ENCODE results near the gene TRIM26.

Gene TRIM26

DNA sequence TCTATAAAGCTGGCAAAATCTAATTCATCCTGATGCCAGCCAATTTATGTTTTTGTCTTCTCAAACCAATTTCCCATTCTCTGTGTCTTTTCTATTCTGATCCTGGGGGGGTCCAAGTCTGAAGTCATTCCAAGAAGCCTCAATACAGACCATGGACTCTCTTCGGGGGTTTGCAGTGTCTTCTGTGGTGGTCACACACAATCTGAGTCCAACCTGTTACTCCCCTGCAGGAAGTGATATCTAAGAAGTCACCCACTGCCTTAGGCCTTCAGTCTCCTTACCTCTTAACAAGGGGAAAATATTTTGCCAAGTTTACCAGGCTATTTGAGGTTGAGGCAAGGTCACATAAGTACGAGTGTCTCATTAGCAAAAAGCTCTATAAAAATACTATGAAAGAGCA lies 1.9 kb downstream of the TRIM26 start:
- no peak for DNase-seq

DNA sequence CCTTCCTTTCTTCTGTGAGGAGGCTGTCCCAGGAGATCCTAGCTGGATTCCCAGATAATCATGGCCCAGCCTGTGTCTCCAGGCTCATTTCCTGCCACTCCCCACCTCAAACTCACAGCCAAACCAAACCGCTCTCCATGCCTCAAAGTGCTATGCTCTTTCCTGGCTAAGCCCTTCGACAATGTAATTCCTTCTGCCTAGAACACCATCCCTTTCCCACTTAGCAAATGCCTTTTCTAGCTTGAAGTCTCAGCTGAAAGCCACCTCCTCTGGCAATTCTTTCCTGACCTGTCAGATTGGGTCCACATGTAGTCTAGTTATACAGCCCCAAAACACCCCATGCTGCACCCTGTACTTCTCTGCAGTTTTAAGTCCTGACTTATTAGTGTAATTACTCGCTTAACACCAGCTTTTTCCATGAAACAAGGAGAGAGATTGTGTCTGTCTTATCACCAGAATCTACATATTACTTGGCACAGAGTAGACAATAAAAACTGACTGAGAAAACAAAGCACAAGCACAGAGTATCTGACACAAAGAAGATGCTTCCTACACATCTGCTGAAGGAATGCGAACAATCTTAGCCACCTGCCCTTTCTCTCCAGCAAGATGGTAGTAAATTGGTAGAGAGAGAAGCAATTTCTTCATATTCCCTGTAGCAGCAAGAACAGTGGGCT lies 5.4 kb downstream of the TRIM26 start:
- DNase-seq (no peak), ATAC-seq (no peak)

More for the DNA sequence above, 1.9 kb downstream of the TRIM26 start:
- no peak for ATAC-seq

DNA sequence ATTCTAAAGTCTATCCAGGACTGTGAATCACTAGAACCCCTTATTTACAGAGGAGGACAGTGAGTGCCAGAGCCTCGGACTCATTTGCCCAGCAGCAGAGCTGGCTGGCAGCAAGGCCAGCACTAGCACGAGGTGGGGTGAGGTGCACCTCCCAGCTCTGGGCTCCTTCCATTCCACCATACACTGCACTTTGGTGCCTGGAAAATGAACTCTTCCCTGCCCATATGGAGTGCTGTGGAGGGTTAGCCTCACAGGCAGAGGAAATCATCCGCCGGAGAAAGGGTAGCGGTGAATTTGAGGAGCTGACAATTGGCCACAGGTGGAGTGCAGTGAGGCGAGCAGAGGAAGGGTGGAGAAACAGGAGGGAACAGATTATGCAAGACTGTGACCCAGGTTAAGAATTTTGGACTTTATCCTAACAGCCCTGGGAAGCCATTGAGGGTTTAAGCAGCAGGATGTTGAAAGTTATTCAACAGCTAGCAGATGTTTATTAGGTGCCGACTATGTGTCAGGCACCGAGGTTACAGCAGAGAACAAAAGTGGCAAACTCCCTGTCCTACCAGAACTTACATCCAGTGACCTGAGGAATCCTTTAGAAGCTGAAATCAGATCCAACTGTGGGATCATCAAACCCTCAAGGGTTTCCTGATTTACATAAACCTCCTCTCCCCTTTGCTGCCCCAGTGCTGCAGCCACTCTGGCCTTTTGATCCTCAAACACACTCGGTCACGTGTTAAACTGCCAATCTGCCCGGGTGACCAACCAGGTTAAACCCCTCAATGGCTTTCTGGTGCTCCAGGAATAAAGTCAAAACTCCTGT lies 6.2 kb downstream of the TRIM26 start:
- DNase-seq (no peak), ATAC-seq (no peak)

DNA sequence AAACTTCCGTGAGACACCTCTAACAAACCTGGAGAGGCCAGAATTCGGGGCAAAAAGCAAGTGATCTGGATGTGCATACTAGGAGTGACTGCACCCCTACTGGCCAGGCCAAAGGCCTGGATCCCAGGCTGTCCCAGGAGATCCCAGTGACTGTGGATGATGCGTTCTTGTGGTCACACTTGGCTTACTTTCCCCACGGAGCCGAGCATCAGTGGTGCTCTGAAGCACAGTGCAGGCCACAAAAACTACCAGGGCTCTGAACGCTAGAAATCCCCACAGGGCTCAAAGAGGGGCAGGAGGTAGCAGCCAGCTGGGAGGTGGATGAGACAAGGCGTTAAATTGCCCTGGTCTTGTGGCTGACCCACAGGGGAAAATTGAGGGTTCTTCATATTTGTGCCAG lies 7.1 kb downstream of the TRIM26 start:
- DNase-seq, result no peak

DNA sequence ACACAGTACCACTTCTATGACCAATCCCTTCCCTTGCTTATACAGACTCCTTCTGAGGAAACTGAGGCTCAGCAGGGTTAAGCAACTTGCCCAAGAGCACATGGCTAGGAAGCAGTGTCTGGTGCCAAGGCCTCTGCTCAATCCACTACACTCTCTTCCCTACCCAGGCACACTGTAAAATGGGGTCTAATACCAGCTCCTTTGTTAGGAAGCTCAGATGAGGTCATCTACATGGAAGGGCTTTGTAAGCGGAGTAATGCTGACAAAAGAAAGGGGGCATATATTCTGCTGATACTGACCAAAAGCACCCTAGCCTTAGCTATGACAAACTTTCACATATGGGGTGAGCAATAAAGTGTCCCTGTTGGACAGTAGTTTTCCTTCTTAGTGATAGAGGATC lies 9.1 kb downstream of the TRIM26 start:
- ATAC-seq, result no peak

More for the DNA sequence above, 7.1 kb downstream of the TRIM26 start:
- ATAC-seq, result no peak

DNA sequence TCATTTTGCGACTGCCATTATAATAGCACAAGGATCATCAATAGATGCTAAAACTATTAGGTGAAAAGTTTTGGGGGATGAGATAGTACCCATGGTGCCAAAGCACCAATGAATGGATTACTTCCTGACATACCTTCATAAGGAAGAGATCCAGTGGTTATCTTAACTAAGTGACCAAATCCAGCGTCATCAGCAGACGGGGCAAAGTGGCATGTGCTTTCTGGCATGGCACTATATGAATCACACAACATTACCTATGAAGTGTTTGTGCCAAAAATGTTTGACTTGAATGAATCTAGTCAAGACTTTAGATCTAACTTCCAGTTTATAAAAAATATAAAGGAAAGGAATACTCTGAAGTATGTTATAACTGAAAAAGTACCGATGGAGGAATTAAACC lies 10.8 kb downstream of the TRIM26 start:
- no peak for ATAC-seq
- no peak for DNase-seq

More for the DNA sequence above, 9.1 kb downstream of the TRIM26 start:
- no peak for DNase-seq

DNA sequence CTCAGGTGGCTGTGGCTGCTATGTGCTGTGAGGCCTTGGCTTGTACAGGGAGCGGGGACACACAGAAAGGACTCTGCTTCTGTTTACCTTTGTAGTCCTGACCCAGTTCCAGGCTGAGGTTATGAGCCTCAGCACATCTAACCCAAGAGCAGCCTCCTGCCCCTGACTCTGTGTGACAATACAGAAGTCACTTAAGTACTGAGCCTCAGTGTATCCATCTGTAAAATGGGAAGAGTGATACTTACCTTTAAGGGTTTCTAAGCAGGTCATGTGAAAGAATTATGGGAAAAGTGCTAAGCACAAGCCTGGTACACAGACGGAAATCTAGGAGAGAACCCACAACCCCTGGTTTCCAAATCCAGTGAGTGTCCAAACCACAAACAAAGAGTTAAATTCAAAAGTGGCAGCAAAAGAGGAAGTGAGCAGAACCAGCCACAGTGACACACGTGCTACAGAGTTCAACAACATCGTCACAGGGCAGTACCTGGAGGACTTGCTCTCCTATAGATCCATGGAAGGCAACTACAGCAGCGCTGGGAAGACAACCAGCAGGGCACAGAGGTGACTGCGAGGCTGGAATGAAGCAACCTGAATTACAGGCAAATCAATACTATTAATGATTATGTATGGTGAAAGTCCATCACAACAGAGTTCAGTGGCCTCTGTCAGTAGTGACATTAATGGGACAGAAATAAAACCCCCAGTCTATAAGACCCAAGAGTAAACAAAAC lies 12.5 kb downstream of the TRIM26 start:
- DNase-seq, result no peak
- no peak for ATAC-seq

DNA sequence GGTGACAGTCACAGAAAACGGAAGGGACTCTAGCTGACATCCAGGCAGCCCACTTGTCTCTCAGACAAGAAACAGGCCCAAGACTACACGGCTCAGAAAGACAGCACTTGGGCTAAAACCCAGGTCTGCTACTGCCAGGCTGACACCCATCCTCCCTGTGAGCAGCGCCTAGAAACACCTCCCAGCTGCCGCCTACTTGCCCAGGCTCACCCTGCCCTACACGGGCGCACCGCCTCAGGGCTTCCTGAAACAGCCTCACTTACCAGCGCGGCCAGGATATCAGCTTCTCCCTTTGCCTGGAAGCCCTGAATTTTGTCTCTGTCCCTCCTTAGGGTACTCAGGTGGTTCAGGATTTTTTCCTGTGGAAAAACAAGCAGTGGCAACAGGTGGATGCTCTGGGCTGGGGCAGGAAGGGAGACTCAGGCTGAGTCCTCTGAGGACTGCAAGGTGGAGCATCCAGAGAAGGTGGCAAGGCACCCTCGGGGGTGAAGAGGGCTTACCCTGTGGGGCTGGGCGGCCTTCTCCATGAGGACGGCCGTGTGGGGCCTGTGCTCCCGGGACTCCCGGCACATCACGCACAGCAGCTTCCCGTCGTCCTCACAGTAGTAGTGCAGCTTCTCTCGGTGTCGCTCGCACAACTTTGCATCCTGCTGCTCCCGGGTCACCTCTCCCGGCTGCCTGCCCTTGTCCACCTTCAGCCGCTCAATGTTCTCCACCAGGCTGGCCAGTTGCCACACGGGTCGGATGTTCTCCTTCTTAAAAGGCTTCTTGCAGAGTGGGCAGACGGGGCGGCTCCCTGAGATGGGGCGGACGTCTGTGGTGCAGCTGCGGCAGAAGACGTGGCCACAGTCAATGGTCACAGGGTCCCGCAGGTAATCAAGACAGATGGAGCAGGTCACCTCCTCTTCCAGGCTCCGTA lies 14.8 kb downstream of the TRIM26 start:
- DNase-seq, result no peak
- no peak for ATAC-seq

DNA sequence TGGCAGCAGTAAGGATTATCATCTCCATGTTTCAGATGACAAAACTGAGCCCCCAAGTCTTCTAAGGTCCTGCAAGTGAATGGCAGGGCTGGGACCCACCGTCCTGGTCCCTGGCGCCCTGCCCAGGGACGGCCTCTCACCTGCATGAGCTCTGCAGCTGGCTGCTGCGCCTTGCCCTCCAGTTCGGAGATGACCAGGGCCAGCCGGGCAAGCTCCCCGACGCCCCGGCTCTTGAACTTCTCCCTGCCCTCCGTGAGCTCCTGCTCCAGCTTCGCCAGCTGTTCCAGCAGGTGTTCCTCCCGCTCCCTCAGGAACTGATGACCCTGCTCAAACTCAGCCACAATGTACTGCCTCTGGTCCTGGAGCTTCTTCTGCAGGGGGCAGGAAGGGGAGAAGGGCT lies 16.8 kb downstream of the TRIM26 start:
- ATAC-seq, result no peak
- no peak for DNase-seq

DNA sequence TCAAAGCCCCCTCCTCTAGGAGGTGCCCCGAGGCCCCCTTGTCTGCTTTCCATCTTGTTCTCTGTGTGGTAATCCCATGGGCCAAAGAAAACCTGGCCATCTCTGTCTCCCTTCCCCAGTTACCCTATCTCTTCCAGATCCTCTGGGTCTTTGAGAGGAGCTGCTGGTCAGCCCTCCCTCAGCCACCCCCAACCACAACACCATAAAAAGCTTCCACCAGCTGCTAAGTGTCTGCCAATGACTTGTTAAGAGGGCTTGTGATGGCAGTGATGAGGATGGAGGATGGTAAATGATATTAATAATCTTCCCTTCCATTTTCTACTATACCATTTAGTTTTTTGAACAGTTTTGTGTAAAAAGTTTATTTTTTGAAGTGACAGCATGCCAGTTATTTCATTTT lies 17.3 kb downstream of the TRIM26 start:
- ATAC-seq (no peak), DNase-seq (no peak)

DNA sequence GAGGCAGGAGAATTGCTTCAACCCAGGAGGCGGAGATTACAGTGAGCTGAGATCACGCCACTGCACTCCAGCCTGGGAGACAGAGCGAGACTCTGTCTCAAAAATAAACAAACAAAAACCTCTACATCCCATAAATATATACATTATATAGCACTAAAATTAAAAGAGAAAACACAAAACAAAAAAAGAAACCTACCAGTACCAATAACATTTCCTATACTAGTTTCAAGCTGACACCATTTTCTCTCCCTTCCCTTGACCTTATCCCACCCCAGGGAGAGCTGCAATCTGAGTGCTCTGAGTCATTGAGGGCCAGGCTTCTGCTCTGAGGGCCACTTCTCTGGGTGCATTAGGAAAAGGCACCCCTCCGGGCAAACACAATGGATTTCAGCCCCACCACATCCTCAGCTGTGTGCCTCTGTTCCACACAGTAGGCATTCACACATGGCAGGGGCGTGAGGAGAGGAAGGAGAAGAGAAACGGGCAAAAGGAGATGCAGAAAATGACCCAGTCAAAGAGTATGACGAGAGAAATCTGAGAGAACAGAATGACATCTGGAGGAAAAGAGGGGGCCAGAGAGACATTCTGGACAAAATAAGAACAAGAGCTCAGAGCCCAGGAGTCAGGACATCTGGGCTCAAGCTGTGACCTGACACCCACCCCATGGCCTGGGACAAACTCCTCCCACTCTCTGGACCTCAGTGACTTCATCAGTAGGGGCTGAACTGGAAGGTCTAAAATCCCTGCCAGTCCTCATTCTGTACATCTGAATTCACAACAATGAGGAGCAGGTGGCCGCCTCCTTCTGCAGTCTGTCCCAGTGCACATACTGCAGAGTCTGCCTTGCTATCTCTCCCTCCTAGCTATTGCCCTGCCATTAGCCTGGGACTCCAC lies 18.2 kb downstream of the TRIM26 start:
- ATAC-seq (no peak), DNase-seq (no peak)

DNA sequence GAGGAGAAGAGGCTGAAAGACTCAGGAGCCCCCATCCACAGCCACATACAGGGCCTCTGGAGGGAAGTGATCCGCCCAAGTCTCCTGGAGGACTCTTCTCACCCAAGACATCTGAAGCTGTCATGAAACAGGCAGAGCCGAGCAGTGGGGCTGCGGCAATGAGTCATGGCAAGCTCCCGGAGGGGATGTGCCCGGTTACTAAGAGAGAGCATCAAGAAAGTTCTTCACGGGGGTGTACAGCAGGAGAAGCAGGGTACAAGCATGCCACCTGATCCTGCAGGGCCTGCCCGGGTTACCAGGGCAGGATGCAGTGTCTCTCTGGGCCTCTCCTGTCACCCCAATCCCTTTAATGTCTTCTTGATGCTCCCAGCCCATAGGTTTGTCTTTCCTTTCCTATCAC lies 21.1 kb downstream of the TRIM26 start:
- DNase-seq, result no peak
- ATAC-seq, result no peak

DNA sequence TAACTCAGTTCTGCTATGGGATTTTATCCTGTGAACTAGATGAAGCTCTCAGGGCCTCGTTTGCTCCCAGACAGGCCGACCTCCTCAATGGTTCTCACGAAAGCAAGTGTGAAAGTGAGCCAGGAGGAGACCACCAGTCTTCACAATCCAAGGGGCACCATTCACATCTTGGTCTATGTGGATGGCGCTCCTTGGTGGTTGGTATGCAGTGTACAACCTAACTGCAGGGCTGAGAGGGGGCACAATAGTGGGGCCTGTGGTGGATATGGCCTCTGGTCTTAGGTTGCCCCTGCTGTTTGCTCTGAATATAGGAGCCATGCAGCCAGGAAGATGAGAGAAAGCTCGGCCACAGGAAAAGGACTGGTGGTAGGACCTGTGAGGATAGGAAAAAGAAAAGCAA lies 24.7 kb downstream of the TRIM26 start:
- ATAC-seq, result no peak

DNA sequence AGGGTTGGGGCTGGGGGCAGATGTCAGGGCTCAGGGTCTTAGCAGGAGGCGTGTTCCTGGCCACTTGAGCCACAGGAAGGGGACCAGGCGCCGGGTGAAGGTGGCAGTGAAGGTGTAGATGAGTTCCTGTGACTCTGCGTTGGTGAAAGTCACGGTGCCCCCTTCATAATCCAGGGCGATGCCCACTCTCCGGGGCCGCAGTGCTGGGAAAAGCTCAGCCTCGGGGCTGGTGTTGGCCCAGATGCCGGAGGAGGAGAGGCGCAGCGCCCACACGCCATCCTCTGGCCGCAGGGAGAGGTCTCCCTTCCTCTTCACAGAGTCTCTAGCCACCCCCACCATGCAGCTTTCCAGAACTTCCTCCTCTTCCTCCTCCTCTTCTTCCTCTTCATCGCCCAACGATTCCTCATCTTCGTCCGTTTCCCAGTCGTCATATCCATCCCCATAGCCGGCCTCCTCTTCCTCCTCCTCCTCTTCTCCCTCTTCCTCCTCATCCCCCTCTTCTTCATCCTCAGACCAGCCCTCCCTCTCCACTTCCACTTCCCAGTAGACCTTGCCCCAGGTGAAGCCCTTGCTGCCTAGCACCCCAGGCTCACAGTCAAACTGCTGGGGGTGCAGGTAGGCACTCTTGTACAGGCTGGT lies 27.2 kb downstream of the TRIM26 start:
- ATAC-seq (no peak), DNase-seq (no peak)

More for the DNA sequence above, 24.7 kb downstream of the TRIM26 start:
- DNase-seq, result no peak

DNA sequence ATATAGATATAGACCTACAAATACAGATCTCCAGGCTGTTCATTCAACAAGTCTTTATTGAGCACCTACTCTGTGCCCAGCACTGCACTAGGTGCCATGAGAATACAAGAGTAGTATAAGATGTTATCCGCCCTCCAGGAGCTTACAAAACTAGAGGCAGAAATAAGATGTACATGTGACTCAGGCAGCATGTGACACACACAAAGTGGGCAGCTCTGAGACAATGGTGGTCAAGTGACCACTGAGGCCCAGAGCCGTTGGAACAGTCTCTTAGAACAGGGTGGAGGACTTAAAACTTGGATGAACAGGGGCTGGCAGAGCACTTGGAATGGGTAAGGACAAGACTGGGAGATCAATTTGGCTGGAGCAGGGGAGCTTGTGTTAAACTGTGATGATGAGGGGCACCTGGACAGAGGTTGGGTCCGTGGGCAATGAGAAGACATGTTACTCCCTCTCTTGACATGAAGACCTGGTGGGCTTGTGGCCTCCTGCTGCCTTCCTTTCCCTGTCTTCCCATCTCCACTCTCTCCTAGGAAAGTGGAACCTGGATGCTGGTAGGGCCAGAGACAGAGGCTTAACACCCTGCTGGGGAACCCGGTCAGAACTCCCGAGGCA lies 28.7 kb downstream of the TRIM26 start:
- no peak for DNase-seq
- no peak for ATAC-seq

DNA sequence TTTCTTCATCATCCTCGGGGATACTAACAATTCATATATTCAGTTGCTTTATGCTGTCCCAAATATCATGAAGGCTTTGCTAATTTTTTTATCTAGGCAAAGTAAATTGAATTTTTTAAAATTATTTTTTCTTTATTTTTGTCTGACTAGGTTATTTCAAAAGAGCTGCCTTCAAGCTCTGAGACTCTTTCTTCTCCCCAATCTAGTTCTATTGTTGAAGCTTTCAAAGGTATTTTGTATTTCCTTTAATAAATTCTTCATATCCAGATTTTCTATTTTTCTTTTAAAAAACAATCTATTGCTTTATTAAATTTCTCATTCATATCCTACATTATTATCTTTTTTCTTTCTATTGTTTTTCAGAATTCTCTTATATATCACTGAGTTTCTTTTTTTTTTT lies 33.1 kb downstream of the TRIM26 start:
- DNase-seq (no peak), ATAC-seq (no peak)

DNA sequence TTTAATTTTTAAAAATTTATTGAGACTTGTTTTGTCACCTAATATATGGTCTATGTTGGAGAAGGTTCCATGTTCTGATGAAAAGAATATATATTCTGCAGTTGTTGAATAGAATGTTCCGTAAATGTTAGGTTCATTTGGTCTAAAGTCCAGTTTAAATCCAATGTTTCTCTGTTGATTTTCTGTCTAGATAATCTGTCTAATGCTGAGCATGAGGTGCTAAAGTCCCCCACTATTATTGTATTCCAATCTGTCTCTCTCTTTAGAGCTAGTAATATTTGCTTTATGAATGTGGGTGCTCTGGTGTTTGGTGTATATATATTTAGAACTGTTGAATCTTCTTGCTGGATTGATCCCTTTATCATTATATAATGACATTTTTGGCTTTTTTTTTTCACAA lies 34.4 kb downstream of the TRIM26 start:
- no peak for DNase-seq
- no peak for ATAC-seq

DNA sequence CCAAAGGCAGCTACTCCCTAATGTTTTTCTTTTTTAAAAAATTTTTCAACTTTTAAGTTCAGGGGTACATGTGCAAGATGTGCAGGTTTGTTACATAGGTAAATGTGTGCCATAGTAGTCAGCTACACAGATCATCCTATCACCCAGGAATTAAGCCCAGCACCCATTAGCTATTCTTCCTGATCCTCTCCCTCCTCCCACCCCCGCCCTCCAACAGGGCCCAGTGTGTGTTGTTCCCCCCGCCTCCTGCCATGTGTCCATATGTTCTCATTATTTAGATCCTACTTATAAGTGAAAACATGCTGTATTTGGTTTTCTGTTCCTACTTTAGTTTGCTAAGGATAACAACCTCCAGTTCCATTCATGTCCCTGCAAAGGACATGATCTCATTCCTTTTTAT lies 37.4 kb downstream of the TRIM26 start:
- DNase-seq (no peak), ATAC-seq (no peak)

DNA sequence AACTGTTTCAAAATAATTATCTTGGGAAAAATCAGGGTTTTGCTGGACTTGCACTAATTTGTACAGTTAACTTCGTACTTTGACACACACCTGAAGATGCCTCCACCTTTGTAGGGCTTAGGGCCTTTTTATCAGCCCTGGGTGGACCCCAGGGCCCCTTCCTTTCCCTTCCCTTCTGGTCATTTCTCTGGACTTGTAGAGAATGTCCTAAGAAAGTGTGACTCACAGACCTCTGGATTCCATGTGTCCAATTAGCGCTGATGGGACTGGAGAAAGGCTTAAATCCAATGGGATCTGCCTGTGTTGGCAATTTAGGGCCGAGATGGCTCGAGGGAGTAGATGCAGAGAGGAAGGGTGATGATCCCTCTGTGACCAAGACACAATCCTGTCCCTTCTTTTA lies 40.5 kb downstream of the TRIM26 start:
- DNase-seq (no peak), ATAC-seq (no peak)

All from stimulated activated naive CD8-positive, alpha-beta T cell treated with anti-CD3 and anti-CD28 coated beads, Interleukin-15, Interleukin-2, amounts not matched to agents 100 U/mL and 50 U/mL, for 24 hours (primary cell).